GM21825 (cell line): ENCODE data around the gene SCPEP1.
"Not testable (repeated sequence)": the region's sequence is repeated elsewhere in the genome, so short reads cannot be mapped to it uniquely, and the experiment has no call there.

Source experiments
- ATAC-seq: cut with Tn5 transposase; IDR thresholded peaks from one replicate; pipeline ENCODE4 v1.9.1; 2021; ENCODE audit warnings: mild to moderate bottlenecking, moderate library complexity; ENCODE audit not compliant: unreplicated experiment

Gene SCPEP1

GRCh38 chr17:56965241-56965640, 12.7 kb upstream of the SCPEP1 start:
- not testable (repeated sequence) for ATAC-seq

- ATAC-seq, result not testable (repeated sequence)
Observed at GRCh38 chr17:56965681-56966080, 12.2 kb upstream of the SCPEP1 start.

GRCh38 chr17:56966338-56966737, 11.6 kb upstream of the SCPEP1 start:
- ATAC-seq, result no peak

GRCh38 chr17:56970974-56971373, 7.0 kb upstream of the SCPEP1 start:
- ATAC-seq, result no peak

GRCh38 chr17:56972111-56972730, 5.7 kb upstream of the SCPEP1 start:
- no peak for ATAC-seq

GRCh38 chr17:56973520-56973919, 4.4 kb upstream of the SCPEP1 start:
- no peak for ATAC-seq

GRCh38 chr17:56974055-56974454, 3.9 kb upstream of the SCPEP1 start:
- ATAC-seq, result no peak

- no peak for ATAC-seq
Observed at GRCh38 chr17:56975656-56976055, 2.3 kb upstream of the SCPEP1 start.

- ATAC-seq, result no peak
Observed at GRCh38 chr17:56976941-56977608, 856 bp upstream of the SCPEP1 start.

GRCh38 chr17:56978441-56979090, 635 bp downstream of the SCPEP1 start:
- ATAC-seq, result no peak

GRCh38 chr17:56979091-56979480, 1.2 kb downstream of the SCPEP1 start:
- no peak for ATAC-seq

- ATAC-seq, result not testable (repeated sequence)
Observed at GRCh38 chr17:56980526-56980925, 2.6 kb downstream of the SCPEP1 start.

GRCh38 chr17:56982312-56982711, 4.4 kb downstream of the SCPEP1 start:
- ATAC-seq, result no peak

- ATAC-seq, result no peak
Observed at GRCh38 chr17:56983366-56983765, 5.4 kb downstream of the SCPEP1 start.

GRCh38 chr17:56985371-56986162, 7.6 kb downstream of the SCPEP1 start:
- no peak for ATAC-seq

GRCh38 chr17:56987283-56987834, 9.4 kb downstream of the SCPEP1 start:
- ATAC-seq, result no peak

GRCh38 chr17:56988901-56989572, 11.1 kb downstream of the SCPEP1 start:
- no peak for ATAC-seq

- ATAC-seq, result no peak
Observed at GRCh38 chr17:56992364-56992763, 14.4 kb downstream of the SCPEP1 start.

GRCh38 chr17:56994009-56994792, 16.3 kb downstream of the SCPEP1 start:
- no peak for ATAC-seq

- ATAC-seq, result no peak
Observed at GRCh38 chr17:56995766-56996165, 17.8 kb downstream of the SCPEP1 start.
